K562 (cell line): ENCODE data around the gene RAB24. TPM values are rescaled to one million over a fixed set of nuclear protein-coding genes. Genes with fewer than 3 reads are reported as not detected.
A peak's percentile ranks its signal among the peaks of the same experiment; 100 is the strongest.

Experiments
- BMI1 ChIP-seq: fragments of 150-350 bp; IDR thresholded peaks from 2 replicates; pipeline ENCODE4 v1.6.1; 2014; ENCODE audit warnings: low read length
- CSDE1 ChIP-seq, 2 experiments: fragments of 450-650 bp; IDR thresholded peaks; 2 replicates each; pipeline ENCODE4 v1.6.1; 2016; ENCODE audit warnings: mild to moderate bottlenecking in 1 of 2
- NCOR1 ChIP-seq: fragments of 450-650 bp; IDR thresholded peaks from 2 replicates; pipeline ENCODE4 v1.6.1; 2016; ENCODE audit warnings: mild to moderate bottlenecking, moderate library complexity
- NFE2L1 ChIP-seq: fragments of 450-650 bp; IDR thresholded peaks from 2 replicates; pipeline ENCODE4 v1.6.1; 2016; ENCODE audit warnings: missing genetic modification characterization, low read depth, mild to moderate bottlenecking, missing compliant biosample characterization, moderate library complexity, borderline replicate concordance
- NFXL1 ChIP-seq: fragments of 450-650 bp; formaldehyde crosslinking; IDR thresholded peaks from 2 replicates; pipeline ENCODE4 v1.4.0; 2021; ENCODE audit warnings: mild to moderate bottlenecking
- PHF20 ChIP-seq: fragments of 450-650 bp; IDR thresholded peaks from 2 replicates; pipeline ENCODE4 v1.6.1; 2018; ENCODE audit not compliant: partially characterized antibody
- POLR2AphosphoS5 ChIP-seq: IDR thresholded peaks from 2 replicates; pipeline ENCODE4 v1.6.1; 2011; ENCODE audit warnings: mild to moderate bottlenecking, low read depth, low read length, moderate library complexity; ENCODE audit not compliant: control insufficient read depth, insufficient read depth
- POLR2B ChIP-seq: fragments of 450-650 bp; IDR thresholded peaks from 2 replicates; pipeline ENCODE4 v1.6.1; 2018; ENCODE audit warnings: low read depth; ENCODE audit not compliant: partially characterized antibody
- RBM22 ChIP-seq: fragments of 200-400 bp; formaldehyde crosslinking; IDR thresholded peaks from 2 replicates; pipeline ENCODE4 v1.6.1; 2018; ENCODE audit warnings: low read length, low read depth; ENCODE audit not compliant: poor library complexity, severe bottlenecking
- RBM39 ChIP-seq: fragments of 200-400 bp; formaldehyde crosslinking; optimal IDR thresholded peaks from 2 replicates; pipeline ENCODE3; 2018; ENCODE audit warnings: low read depth, low read length
- RUNX1 ChIP-seq: sonication (generic); IDR thresholded peaks from 2 replicates; pipeline ENCODE4 v1.6.1; 2016; ENCODE audit warnings: antibody characterized with exemption, low read depth
- TAL1 ChIP-seq: fragments of 450-650 bp; IDR thresholded peaks from 2 replicates; pipeline ENCODE4 v1.6.1; 2016; ENCODE audit warnings: mild to moderate bottlenecking
- THRAP3 ChIP-seq: fragments of 450-650 bp; IDR thresholded peaks from 2 replicates; pipeline ENCODE4 v1.6.1; 2016; ENCODE audit warnings: mild to moderate bottlenecking, inconsistent platforms, borderline replicate concordance
- ZNF174 ChIP-seq: fragments of 250-450 bp; sonication (Bioruptor Pico); IDR thresholded peaks from 2 replicates; pipeline ENCODE4 v1.4.0; 2020; ENCODE audit warnings: mild to moderate bottlenecking
- polyA plus RNA-seq, 8 experiments: library from polyadenylated mRNA; depleted of rRNA in 4 of 8; stranded (reverse) in 5 of 8; unstranded in 3 of 8; fragments of >200 nt; fragmentation: Nextera tagmentation in 2 of 8; fragmentation: Illumina TruSeq in 1 of 8; extraction: Ambion mirVana in 2 of 8; extraction: Trizol in 1 of 8; gene quantifications; 2 replicates each; pipeline versions ENCODE4 v1.2.1 to v1.2.3, GENCODE V29; 2011 to 2014; ENCODE audit warnings: inconsistent platforms in 1 of 8, missing spikeins in 1 of 8
- total RNA-seq, 7 experiments: library from RNA; depleted of rRNA in 6 of 7; stranded (reverse); fragments of >200 nt in 6 of 7; fragmentation: Illumina TruSeq in 2 of 7; extraction: Trizol in 2 of 7; gene quantifications; 2 replicates each; pipeline versions ENCODE4 v1.2.1 to v1.2.3, GENCODE V29; 2011 to 2021; ENCODE audit warnings: low replicate concordance in 1 of 7
- TF ChIP-seq, protein P1 (sequence below): fragments of 450-650 bp; conservative IDR thresholded peaks from 2 replicates; pipeline ENCODE4 v1.6.1; 2016; ENCODE audit warnings: missing genetic modification characterization, low read depth, mild to moderate bottlenecking, missing compliant biosample characterization, moderate library complexity
- TF ChIP-seq, protein P2 (sequence below): fragments of 250-450 bp; sonication (Bioruptor Pico); IDR thresholded peaks from 2 replicates; pipeline ENCODE4 v1.8.0; 2022; ENCODE audit warnings: moderate library complexity, mild to moderate bottlenecking, inconsistent platforms
- TF ChIP-seq, protein P3 (sequence below): sonication (generic); formaldehyde crosslinking; IDR thresholded peaks from 2 replicates; pipeline ENCODE4 v1.8.0; 2022; ENCODE audit warnings: missing genetic modification reagents, mild to moderate bottlenecking, borderline replicate concordance
- TF ChIP-seq, protein P4 (sequence below): fragments of 450-650 bp; IDR thresholded peaks from 2 replicates; pipeline ENCODE4 v1.6.1; 2016; ENCODE audit warnings: mild to moderate bottlenecking
- TF ChIP-seq, protein P5 (sequence below): fragments of 250-450 bp; sonication (Bioruptor Pico); IDR thresholded peaks from 2 replicates; pipeline ENCODE4 v1.5.0; 2022; ENCODE audit warnings: mild to moderate bottlenecking
- TF ChIP-seq, protein P6 (sequence below): fragments of 250-450 bp; sonication (Bioruptor Pico); IDR thresholded peaks from 2 replicates; pipeline ENCODE4 v1.4.0; 2020; ENCODE audit warnings: mild to moderate bottlenecking

RAB24 gene
- total and polyA plus RNA-seq, 9 of the 15 experiments (the other 6 are each of a cell fraction or from before 2014, with no cell fraction given), result 13.9 to 107 (median 34.8) TPM

DNA sequence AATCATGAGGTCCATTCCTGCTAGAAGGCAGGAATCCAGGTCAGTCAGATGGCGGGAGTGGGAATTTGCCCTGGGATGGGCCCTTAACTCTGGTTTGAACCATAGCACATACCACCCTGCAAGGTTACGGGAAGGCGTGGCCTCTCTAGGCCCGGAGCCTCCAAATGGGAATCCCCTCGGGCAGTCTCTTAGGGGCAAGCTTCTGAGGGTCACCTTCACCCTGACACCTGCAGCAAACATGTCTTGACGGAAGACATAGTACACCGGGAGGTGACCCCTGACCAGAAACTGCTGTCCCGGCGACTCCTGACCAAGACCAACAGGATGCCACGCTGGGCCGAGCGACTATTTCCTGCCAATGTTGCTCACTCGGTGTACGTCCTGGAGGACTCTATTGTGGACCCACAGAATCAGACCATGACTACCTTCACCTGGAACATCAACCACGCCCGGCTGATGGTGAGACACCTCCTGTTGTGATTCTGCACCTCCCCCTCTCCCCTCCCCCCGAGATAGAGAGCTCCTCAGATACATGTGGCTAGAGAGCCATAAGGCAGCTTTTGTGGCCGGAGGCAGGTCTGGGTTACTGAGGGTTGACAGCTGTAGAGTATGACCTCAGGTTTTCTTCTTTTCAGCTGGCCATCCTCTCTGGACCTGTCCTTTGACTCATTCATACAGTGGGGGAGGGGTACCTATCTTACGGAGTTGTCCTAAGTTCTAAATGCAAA, 1.0 kb upstream of the RAB24 start (continued):
- TF ChIP-seq, protein P1, sequence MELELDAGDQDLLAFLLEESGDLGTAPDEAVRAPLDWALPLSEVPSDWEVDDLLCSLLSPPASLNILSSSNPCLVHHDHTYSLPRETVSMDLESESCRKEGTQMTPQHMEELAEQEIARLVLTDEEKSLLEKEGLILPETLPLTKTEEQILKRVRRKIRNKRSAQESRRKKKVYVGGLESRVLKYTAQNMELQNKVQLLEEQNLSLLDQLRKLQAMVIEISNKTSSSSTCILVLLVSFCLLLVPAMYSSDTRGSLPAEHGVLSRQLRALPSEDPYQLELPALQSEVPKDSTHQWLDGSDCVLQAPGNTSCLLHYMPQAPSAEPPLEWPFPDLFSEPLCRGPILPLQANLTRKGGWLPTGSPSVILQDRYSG, result no peak
- TF ChIP-seq ZNF174 (CRISPR knock-in tag) (no peak), NFXL1 (CRISPR knock-in tag) (no peak), POLR2B (peak; percentile 20), PHF20 (no peak), POLR2AphosphoS5 (no peak), RBM39 (no peak), RBM22 (no peak), RUNX1 (no peak), NCOR1 (peak; percentile 15; the same call in 1 of the 2 replicates), NFE2L1 (no peak), CSDE1 (IDR thresholded peaks at IDR 0.05) (no peak), THRAP3 (no peak), BMI1 (no peak), TAL1 (no peak)
- TF ChIP-seq, protein P2, sequence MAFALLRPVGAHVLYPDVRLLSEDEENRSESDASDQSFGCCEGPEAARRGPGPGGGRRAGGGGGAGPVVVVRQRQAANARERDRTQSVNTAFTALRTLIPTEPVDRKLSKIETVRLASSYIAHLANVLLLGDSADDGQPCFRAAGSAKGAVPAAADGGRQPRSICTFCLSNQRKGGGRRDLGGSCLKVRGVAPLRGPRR (CRISPR knock-in tag), result no peak
- TF ChIP-seq, protein P3, sequence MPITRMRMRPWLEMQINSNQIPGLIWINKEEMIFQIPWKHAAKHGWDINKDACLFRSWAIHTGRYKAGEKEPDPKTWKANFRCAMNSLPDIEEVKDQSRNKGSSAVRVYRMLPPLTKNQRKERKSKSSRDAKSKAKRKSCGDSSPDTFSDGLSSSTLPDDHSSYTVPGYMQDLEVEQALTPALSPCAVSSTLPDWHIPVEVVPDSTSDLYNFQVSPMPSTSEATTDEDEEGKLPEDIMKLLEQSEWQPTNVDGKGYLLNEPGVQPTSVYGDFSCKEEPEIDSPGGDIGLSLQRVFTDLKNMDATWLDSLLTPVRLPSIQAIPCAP, result no peak
- TF ChIP-seq, protein P4, sequence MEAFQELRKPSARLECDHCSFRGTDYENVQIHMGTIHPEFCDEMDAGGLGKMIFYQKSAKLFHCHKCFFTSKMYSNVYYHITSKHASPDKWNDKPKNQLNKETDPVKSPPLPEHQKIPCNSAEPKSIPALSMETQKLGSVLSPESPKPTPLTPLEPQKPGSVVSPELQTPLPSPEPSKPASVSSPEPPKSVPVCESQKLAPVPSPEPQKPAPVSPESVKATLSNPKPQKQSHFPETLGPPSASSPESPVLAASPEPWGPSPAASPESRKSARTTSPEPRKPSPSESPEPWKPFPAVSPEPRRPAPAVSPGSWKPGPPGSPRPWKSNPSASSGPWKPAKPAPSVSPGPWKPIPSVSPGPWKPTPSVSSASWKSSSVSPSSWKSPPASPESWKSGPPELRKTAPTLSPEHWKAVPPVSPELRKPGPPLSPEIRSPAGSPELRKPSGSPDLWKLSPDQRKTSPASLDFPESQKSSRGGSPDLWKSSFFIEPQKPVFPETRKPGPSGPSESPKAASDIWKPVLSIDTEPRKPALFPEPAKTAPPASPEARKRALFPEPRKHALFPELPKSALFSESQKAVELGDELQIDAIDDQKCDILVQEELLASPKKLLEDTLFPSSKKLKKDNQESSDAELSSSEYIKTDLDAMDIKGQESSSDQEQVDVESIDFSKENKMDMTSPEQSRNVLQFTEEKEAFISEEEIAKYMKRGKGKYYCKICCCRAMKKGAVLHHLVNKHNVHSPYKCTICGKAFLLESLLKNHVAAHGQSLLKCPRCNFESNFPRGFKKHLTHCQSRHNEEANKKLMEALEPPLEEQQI, result no peak
- TF ChIP-seq, protein P5, sequence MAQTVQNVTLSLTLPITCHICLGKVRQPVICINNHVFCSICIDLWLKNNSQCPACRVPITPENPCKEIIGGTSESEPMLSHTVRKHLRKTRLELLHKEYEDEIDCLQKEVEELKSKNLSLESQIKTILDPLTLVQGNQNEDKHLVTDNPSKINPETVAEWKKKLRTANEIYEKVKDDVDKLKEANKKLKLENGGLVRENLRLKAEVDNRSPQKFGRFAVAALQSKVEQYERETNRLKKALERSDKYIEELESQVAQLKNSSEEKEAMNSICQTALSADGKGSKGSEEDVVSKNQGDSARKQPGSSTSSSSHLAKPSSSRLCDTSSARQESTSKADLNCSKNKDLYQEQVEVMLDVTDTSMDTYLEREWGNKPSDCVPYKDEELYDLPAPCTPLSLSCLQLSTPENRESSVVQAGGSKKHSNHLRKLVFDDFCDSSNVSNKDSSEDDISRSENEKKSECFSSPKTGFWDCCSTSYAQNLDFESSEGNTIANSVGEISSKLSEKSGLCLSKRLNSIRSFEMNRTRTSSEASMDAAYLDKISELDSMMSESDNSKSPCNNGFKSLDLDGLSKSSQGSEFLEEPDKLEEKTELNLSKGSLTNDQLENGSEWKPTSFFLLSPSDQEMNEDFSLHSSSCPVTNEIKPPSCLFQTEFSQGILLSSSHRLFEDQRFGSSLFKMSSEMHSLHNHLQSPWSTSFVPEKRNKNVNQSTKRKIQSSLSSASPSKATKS (CRISPR knock-in tag), result no peak
- TF ChIP-seq, protein P6, sequence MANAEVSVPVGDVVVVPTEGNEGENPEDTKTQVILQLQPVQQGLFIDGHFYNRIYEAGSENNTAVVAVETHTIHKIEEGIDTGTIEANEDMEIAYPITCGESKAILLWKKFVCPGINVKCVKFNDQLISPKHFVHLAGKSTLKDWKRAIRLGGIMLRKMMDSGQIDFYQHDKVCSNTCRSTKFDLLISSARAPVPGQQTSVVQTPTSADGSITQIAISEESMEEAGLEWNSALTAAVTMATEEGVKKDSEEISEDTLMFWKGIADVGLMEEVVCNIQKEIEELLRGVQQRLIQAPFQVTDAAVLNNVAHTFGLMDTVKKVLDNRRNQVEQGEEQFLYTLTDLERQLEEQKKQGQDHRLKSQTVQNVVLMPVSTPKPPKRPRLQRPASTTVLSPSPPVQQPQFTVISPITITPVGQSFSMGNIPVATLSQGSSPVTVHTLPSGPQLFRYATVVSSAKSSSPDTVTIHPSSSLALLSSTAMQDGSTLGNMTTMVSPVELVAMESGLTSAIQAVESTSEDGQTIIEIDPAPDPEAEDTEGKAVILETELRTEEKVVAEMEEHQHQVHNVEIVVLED (CRISPR knock-in tag), result no peak
